ENCODE data around the gene GFRA1.

GRCh38 chr10:116241085-116241484 is 31.9 kb downstream of the GFRA1 start:
- TF ChIP-seq, protein P1, sequence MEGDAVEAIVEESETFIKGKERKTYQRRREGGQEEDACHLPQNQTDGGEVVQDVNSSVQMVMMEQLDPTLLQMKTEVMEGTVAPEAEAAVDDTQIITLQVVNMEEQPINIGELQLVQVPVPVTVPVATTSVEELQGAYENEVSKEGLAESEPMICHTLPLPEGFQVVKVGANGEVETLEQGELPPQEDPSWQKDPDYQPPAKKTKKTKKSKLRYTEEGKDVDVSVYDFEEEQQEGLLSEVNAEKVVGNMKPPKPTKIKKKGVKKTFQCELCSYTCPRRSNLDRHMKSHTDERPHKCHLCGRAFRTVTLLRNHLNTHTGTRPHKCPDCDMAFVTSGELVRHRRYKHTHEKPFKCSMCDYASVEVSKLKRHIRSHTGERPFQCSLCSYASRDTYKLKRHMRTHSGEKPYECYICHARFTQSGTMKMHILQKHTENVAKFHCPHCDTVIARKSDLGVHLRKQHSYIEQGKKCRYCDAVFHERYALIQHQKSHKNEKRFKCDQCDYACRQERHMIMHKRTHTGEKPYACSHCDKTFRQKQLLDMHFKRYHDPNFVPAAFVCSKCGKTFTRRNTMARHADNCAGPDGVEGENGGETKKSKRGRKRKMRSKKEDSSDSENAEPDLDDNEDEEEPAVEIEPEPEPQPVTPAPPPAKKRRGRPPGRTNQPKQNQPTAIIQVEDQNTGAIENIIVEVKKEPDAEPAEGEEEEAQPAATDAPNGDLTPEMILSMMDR (IDR thresholded peaks at IDR 0.05): no peak
- TF ChIP-seq POLR2A (IDR thresholded peaks at IDR 0.05): no peak
